Measurements from ENCODE around the gene CILP2. TPM values are rescaled to one million over a fixed set of nuclear protein-coding genes. Genes with fewer than 3 reads are reported as not detected.

Gene CILP2
- total and polyA plus RNA-seq, 9 of the 15 experiments (the other 6 are each of a cell fraction or from before 2014, with no cell fraction given): 0.04 to 0.35 (median 0.05) TPM; not detected in 2

DNA sequence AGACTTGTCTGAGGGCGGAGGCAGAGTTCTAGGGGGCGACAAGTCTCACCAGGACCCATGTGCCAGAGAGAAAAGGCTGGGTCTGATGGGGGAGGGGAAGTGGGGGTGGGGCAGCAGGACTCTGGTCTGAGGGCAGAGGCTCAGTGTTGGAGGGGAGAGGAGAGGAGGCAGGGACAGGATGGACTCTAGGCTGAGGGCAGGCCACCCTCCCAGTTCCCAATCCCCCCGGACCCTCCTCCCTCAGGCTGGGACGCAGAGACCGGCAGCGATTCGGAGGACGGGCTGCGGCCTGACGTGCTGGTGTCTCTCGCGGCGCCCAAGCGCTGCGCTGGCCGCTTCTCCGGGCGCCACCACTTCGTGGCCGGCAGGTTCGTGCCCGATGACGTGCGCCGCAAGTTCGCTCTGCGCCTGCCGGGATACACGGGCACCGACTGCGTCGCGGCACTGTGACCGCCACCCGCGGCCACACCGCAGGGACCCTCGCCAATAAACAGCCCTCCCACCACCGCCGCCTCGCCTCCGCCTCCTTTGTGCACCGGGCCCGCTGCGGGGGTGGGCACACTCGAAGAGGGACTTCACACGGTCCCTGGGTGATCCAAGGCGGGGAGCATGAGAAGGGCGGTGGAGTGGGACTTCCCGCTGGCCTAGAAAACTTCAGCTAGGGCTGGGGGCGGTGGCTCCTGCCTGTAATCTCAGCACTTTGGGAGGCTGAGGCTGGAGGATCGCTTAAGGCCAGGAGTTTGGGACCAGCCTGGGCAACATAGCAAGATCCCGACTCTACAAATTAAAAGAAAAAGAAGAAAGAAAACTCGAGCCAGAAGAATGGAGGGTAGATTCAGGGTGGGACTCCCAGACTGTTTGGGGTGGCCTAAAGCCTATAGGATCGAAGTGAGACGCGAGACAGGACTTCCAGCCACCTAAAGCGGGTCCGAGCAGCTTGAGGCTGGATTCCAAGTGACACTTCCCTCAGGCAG lies 703 bp upstream of the CILP2 start:
- Histone ChIP-seq H3K9ac (ENCODE audit: insufficient read depth in 1 of 2, low read depth in 2 of 2, low read length in 2 of 2) (no peak overlapping the region), H3K9me3 (replicated peaks; ENCODE audit: control insufficient read depth, insufficient read depth, low read depth, low read length) (no peaks in the 10 kb centered on the region; the same call in 1 of the 2 replicates), H3K27ac (ENCODE audit: extremely low read depth, low read depth, low read length) (no peak overlapping the region), H3K27me3 (ENCODE audit: control insufficient read depth in 2 of 2, insufficient read depth in 2 of 2, low read length in 2 of 2) (no peaks in the 10 kb centered on the region), H3K4me2 (ENCODE audit: insufficient read depth, low read length) (no peak overlapping the region), H3K9me1 (ENCODE audit: control insufficient read depth, insufficient read depth, low read length) (no peaks in the 10 kb centered on the region), H2AFZ (ENCODE audit: low read depth, low read length) (no peak overlapping the region), H3K4me3 (no peak overlapping the region), H3K36me3 (ENCODE audit: control insufficient read depth, insufficient read depth, low read length) (no peaks in the 10 kb centered on the region), H3K79me2 (ENCODE audit: control insufficient read depth, insufficient read depth, low read length) (no peaks in the 10 kb centered on the region), H3K4me1 (replicated peaks in 1 of 2; ENCODE audit: control insufficient read depth in 2 of 2, insufficient read depth in 2 of 2, low read length in 2 of 2) (peaks cover 6 to 56% of the 10 kb centered on the region in 2 experiments), H4K20me1 (replicated peaks; ENCODE audit: control insufficient read depth, insufficient read depth, low read length) (0 out of 2 replicates have a peak, but pooled peaks cover 7% of the 10 kb centered on the region)
- no TSS peak for BruUV-seq (replicated peaks)
- DNase-seq (ENCODE audit: extremely low read depth in 1 of 4, low spot score in 3 of 4): no peak
- 90% methylated on average over 39 of the region's 59 CpGs for WGBS (ENCODE audit: insufficient coverage, low coverage, missing lambda C conversion rate)
- FAIRE-seq: no peak
- ATAC-seq: no peak
- TF ChIP-seq ZNF121 (CRISPR knock-in tag; conservative IDR thresholded peaks at IDR 0.05): peak; percentile 89
- no peak for TF ChIP-seq NBN (IDR thresholded peaks at IDR 0.05; ENCODE audit: low read depth)
- TF ChIP-seq POLR2G (IDR thresholded peaks at IDR 0.05; ENCODE audit: low read depth, low read length): 0 out of 2 replicates have a peak, but pooled peaks have one; percentile 31
- peak; percentile 45; the same call in 1 of the 2 replicates for TF ChIP-seq ZBTB7A (IDR thresholded peaks at IDR 0.05; ENCODE audit: borderline replicate concordance, control insufficient read depth, low read depth, low read length)
- TF ChIP-seq, protein P1, sequence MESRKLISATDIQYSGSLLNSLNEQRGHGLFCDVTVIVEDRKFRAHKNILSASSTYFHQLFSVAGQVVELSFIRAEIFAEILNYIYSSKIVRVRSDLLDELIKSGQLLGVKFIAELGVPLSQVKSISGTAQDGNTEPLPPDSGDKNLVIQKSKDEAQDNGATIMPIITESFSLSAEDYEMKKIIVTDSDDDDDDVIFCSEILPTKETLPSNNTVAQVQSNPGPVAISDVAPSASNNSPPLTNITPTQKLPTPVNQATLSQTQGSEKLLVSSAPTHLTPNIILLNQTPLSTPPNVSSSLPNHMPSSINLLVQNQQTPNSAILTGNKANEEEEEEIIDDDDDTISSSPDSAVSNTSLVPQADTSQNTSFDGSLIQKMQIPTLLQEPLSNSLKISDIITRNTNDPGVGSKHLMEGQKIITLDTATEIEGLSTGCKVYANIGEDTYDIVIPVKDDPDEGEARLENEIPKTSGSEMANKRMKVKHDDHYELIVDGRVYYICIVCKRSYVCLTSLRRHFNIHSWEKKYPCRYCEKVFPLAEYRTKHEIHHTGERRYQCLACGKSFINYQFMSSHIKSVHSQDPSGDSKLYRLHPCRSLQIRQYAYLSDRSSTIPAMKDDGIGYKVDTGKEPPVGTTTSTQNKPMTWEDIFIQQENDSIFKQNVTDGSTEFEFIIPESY (CRISPR knock-in tag; IDR thresholded peaks at IDR 0.05): peak; percentile 63
- POLR2A ChIA-PET: interaction anchor here (0.6 kb wide), 1 partner anchor 165 kb away, joined by 3 read pairs; no protein-coding TSS in a partner anchor
- intact Hi-C loops (cut with micrococcal nuclease): no loop called here
- in situ Hi-C loops (cut with MboI): loop anchor here (25.0 kb wide), 1 partner anchor 100 kb away; the partner anchor contains the start of genes GMIP and LPAR2
- CTCF ChIA-PET (ENCODE audit: low intra/inter-chr PET ratio): no interaction called here

All from K562 (cell line).